Astrocyte of the spinal cord (primary cell): ENCODE results near the gene FMN1.

Source experiments
- DNase-seq: peaks from one replicate; pipeline ENCODE4 v3.0.0; 2011; ENCODE audit warnings: low read depth, low spot score
- H3K4me3 ChIP-seq: 2 replicates; pipeline ENCODE4 v1.5.1; 2011; ENCODE audit warnings: low read depth, mild to moderate bottlenecking, low read length, moderate library complexity
- CTCF ChIP-seq: IDR thresholded peaks from 2 replicates; pipeline ENCODE4 v1.5.1; 2012; ENCODE audit warnings: low read depth, mild to moderate bottlenecking, low read length, inconsistent platforms
- in situ Hi-C: cut with HindIII; loops from 2 replicates; pipeline ENCODE4 v1.10.0; 2017; ENCODE audit warnings: low sequenced_read_pairs

Gene FMN1

DNA sequence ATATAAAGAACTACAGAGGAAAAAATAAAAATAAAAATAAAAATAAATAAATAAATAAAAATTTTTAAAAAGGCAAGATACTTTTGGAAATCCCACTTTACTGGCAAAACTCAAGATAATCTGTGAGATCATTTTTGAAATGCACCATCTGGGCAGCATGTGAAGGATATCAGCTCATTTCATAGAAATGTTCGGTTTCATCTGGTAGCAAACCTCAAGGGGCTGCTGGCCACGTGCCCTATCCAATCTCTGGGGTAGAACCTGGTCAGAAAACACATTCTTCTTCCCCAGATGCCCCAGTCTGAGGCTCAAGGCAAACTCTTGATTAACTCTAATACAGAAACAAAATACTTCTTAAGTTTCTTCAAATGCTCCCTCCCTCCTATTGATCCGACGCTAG is 166.0 kb downstream of the FMN1 start:
- in situ Hi-C loops, result no loop called here
- no peak overlapping the region for H3K4me3 ChIP-seq
- no peak for DNase-seq
- TF ChIP-seq CTCF, result no peak

GRCh38 chr15:33027306-33028035 is 167.0 kb downstream of the FMN1 start:
- DNase-seq, result no peak
- no peak for TF ChIP-seq CTCF
- no peak overlapping the region for H3K4me3 ChIP-seq
- in situ Hi-C loops, result no loop called here

DNA sequence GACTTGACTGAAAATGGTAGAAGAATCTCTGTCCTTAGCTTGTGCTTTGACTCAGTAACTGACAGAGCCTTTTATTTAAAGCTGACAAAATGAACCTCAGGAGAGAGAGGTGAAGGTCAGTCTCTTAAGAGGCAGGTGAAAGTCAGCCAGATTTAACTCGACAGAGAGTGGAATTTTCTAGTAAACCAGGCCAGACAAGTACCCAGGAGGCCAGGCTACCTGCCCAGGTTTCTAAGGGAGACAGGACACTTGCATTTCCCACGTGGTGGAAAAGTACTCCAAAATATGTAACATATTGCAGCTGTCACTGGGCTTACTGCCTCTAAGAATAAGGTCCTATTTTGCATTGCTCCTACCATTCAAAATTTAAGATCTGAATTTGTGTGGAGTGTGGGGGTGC is 167.9 kb downstream of the FMN1 start:
- H3K4me3 ChIP-seq, result no peak overlapping the region
- in situ Hi-C loops, result no loop called here
- no peak for DNase-seq
- no peak for TF ChIP-seq CTCF

- TF ChIP-seq CTCF, result no peak
- H3K4me3 ChIP-seq, result no peak overlapping the region
- DNase-seq, result peak; percentile 60
- in situ Hi-C loops, result no loop called here
These were observed 171.9 kb downstream of the FMN1 start for GRCh38 chr15:33022629-33023028.

- DNase-seq, result peak; percentile 74
- TF ChIP-seq CTCF, result peak; percentile 69
- H3K4me3 ChIP-seq, result no peak overlapping the region
- in situ Hi-C loops, result no loop called here
These were observed 172.6 kb downstream of the FMN1 start for GRCh38 chr15:33021806-33022389.

GRCh38 chr15:33019354-33019981 is 175.0 kb downstream of the FMN1 start:
- DNase-seq, result no peak
- in situ Hi-C loops, result no loop called here
- H3K4me3 ChIP-seq, result no peak overlapping the region
- no peak for TF ChIP-seq CTCF
